ENCODE data around the gene ALDH9A1.

DNA sequence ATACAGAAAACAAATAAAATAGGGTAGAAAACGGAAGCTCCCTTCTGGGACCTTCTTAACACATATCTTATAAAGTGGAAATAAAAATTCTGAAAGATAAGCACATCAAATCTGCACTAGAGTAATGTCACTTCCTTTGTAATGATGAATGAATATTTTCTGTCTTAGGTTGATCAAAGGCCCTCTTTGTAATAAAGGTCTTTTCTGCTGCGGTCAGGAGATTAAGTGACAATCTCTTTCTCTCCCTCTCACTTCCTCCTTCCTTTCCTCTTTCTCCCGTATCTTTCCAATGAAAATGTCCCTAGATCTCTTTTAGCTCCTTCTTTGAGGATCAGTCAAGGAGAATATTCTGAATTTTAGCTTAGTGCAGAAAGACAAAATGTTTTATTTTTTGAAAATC lies 36.5 kb upstream of the ALDH9A1 start:
- TF ChIP-seq EZH2 (IDR thresholded peaks at IDR 0.05) (no peak), POLR2AphosphoS5 (IDR thresholded peaks at IDR 0.05; ENCODE audit: borderline replicate concordance, low read depth, low read length) (no peak), FOXP2 (optimal IDR thresholded peaks at IDR 0.05; ENCODE audit: control extremely low read depth, extremely low read length, insufficient read depth) (no peak)
